ENCODE data around the gene TGFA. TPM values are rescaled to one million over a fixed set of nuclear protein-coding genes. Genes with fewer than 3 reads are reported as not detected.

Gene TGFA
- total RNA-seq, 2 donors from 2014 or later = 0.86 to 1.6 TPM

GRCh38 chr2:70561893-70562292, 8.3 kb upstream of the TGFA start:
- Mint-ChIP-seq H3K9me3 (no peaks in the 10 kb centered on the region), H3K27me3 (peaks cover 11 to 13% of the 10 kb centered on the region in 2 donors), H3K27ac (no peak overlapping the region), H3K4me3 (no peak overlapping the region), H3K4me1 (ENCODE audit: low read depth in 2 of 2) (no peaks in the 10 kb centered on the region), H3K36me3 (no peaks in the 10 kb centered on the region)
- ATAC-seq (no peak), DNase-seq (ENCODE audit: low spot score) (no peak)

- Mint-ChIP-seq H3K4me1 (ENCODE audit: low read depth in 2 of 2) (no peaks in the 10 kb centered on the region), H3K4me3 (no peak overlapping the region), H3K27me3 (peaks cover 11 to 13% of the 10 kb centered on the region in 2 donors), H3K9me3 (no peaks in the 10 kb centered on the region), H3K36me3 (no peaks in the 10 kb centered on the region), H3K27ac (no peak overlapping the region)
- DNase-seq (ENCODE audit: low spot score) (no peak), ATAC-seq (no peak)
Measured at GRCh38 chr2:70560442-70560841, 6.8 kb upstream of the TGFA start.

GRCh38 chr2:70560040-70560439, 6.4 kb upstream of the TGFA start:
- DNase-seq (ENCODE audit: low spot score) = no peak
- no peak overlapping the region for H3K4me3 Mint-ChIP-seq
- no peaks in the 10 kb centered on the region for H3K9me3 Mint-ChIP-seq
- peaks cover under 1% of the 10 kb centered on the region in 2 donors for H3K4me1 Mint-ChIP-seq (ENCODE audit: low read depth in 2 of 2)
- no peak overlapping the region for H3K27ac Mint-ChIP-seq
- H3K36me3 Mint-ChIP-seq = no peaks in the 10 kb centered on the region
- H3K27me3 Mint-ChIP-seq = peaks cover 11 to 13% of the 10 kb centered on the region in 2 donors
- no peak for ATAC-seq

- H3K36me3 Mint-ChIP-seq = no peaks in the 10 kb centered on the region
- DNase-seq (ENCODE audit: low spot score) (no peak), ATAC-seq (no peak)
- no peaks in the 10 kb centered on the region for H3K9me3 Mint-ChIP-seq
- no peak overlapping the region for H3K4me3 Mint-ChIP-seq
- peaks cover 8% of the 10 kb centered on the region in 2 donors for H3K4me1 Mint-ChIP-seq (ENCODE audit: low read depth in 2 of 2)
- peaks cover 11 to 13% of the 10 kb centered on the region in 2 donors for H3K27me3 Mint-ChIP-seq
- no peak overlapping the region for H3K27ac Mint-ChIP-seq
Measured at GRCh38 chr2:70558195-70558808, 4.7 kb upstream of the TGFA start.

- ATAC-seq (no peak), DNase-seq (ENCODE audit: low spot score) (no peak)
- H3K27ac Mint-ChIP-seq = no peak overlapping the region
- no peaks in the 10 kb centered on the region for H3K36me3 Mint-ChIP-seq
- no peak overlapping the region for H3K4me3 Mint-ChIP-seq
- H3K9me3 Mint-ChIP-seq = no peaks in the 10 kb centered on the region
- peaks cover 17 to 18% of the 10 kb centered on the region in 2 donors for H3K4me1 Mint-ChIP-seq (ENCODE audit: low read depth in 2 of 2)
- peaks cover 11 to 18% of the 10 kb centered on the region in 2 donors for H3K27me3 Mint-ChIP-seq
Measured at GRCh38 chr2:70557171-70557838, 3.7 kb upstream of the TGFA start.

GRCh38 chr2:70556608-70557007, 3.0 kb upstream of the TGFA start:
- ATAC-seq = no peak
- H3K9me3 Mint-ChIP-seq = no peaks in the 10 kb centered on the region
- H3K36me3 Mint-ChIP-seq = no peaks in the 10 kb centered on the region
- no peak overlapping the region for H3K4me3 Mint-ChIP-seq
- peaks cover 11 to 24% of the 10 kb centered on the region in 2 donors for H3K27me3 Mint-ChIP-seq
- peaks cover 23 to 24% of the 10 kb centered on the region in 2 donors for H3K4me1 Mint-ChIP-seq (ENCODE audit: low read depth in 2 of 2)
- DNase-seq (ENCODE audit: low spot score) = no peak
- H3K27ac Mint-ChIP-seq = no peak overlapping the region

GRCh38 chr2:70554338-70554892, 789 bp upstream of the TGFA start:
- H3K4me1 Mint-ChIP-seq (ENCODE audit: low read depth in 2 of 2) = peaks cover 23 to 24% of the 10 kb centered on the region in 2 donors
- ATAC-seq = no peak
- H3K27me3 Mint-ChIP-seq = peaks cover 5 to 18% of the 10 kb centered on the region in 2 donors
- no peak for DNase-seq (ENCODE audit: low spot score)
- H3K4me3 Mint-ChIP-seq = peak overlapping the region; percentile 70
- H3K9me3 Mint-ChIP-seq = no peaks in the 10 kb centered on the region
- H3K36me3 Mint-ChIP-seq = no peaks in the 10 kb centered on the region
- peak overlapping the region in 1 of 2 donors; percentile 82 for H3K27ac Mint-ChIP-seq

- Mint-ChIP-seq H3K9me3 (no peaks in the 10 kb centered on the region), H3K4me1 (ENCODE audit: low read depth in 2 of 2) (peaks cover 23 to 24% of the 10 kb centered on the region in 2 donors), H3K27ac (peak overlapping the region; percentile 39 to 40), H3K36me3 (no peaks in the 10 kb centered on the region), H3K27me3 (peaks cover 5 to 12% of the 10 kb centered on the region in 2 donors), H3K4me3 (peak overlapping the region; percentile 82)
- ATAC-seq (no peak), DNase-seq (ENCODE audit: low spot score) (no peak)
Measured at GRCh38 chr2:70553334-70553583, 367 bp downstream of the TGFA start.

- Mint-ChIP-seq H3K36me3 (no peaks in the 10 kb centered on the region), H3K27me3 (peaks cover 5 to 10% of the 10 kb centered on the region in 2 donors), H3K4me1 (ENCODE audit: low read depth in 2 of 2) (peaks cover 23 to 24% of the 10 kb centered on the region in 2 donors), H3K27ac (peak overlapping the region; percentile 39 to 40), H3K4me3 (peak overlapping the region; percentile 82), H3K9me3 (no peaks in the 10 kb centered on the region)
- no peak for ATAC-seq
- DNase-seq (ENCODE audit: low spot score) = no peak
Measured at GRCh38 chr2:70552501-70553333, 909 bp downstream of the TGFA start.

- no peak overlapping the region for H3K4me3 Mint-ChIP-seq
Measured at GRCh38 chr2:70551167-70551566, 2.5 kb downstream of the TGFA start.

GRCh38 chr2:70549962-70550361, 3.7 kb downstream of the TGFA start:
- Mint-ChIP-seq H3K36me3 (no peaks in the 10 kb centered on the region), H3K9me3 (no peaks in the 10 kb centered on the region), H3K4me1 (ENCODE audit: low read depth in 2 of 2) (peaks cover 21 to 23% of the 10 kb centered on the region in 2 donors), H3K27ac (no peak overlapping the region), H3K4me3 (no peak overlapping the region), H3K27me3 (peaks cover 0 to 17% of the 10 kb centered on the region in 2 donors)
- ATAC-seq (no peak), DNase-seq (ENCODE audit: low spot score) (no peak)

More at GRCh38 chr2:70551167-70551566, 2.5 kb downstream of the TGFA start:
- Mint-ChIP-seq H3K9me3 (no peaks in the 10 kb centered on the region), H3K4me1 (ENCODE audit: low read depth in 2 of 2) (peaks cover 23 to 24% of the 10 kb centered on the region in 2 donors), H3K27ac (no peak overlapping the region), H3K36me3 (no peaks in the 10 kb centered on the region), H3K27me3 (peaks cover 0 to 10% of the 10 kb centered on the region in 2 donors)
- no peak for DNase-seq (ENCODE audit: low spot score)
- no peak for ATAC-seq

- Mint-ChIP-seq H3K27ac (no peak overlapping the region), H3K9me3 (no peaks in the 10 kb centered on the region), H3K4me1 (ENCODE audit: low read depth in 2 of 2) (peaks cover 15 to 19% of the 10 kb centered on the region in 2 donors), H3K4me3 (no peak overlapping the region), H3K36me3 (no peaks in the 10 kb centered on the region), H3K27me3 (peaks cover 0 to 23% of the 10 kb centered on the region in 2 donors)
- ATAC-seq (no peak), DNase-seq (ENCODE audit: low spot score) (no peak)
Measured at GRCh38 chr2:70549064-70549710, 4.4 kb downstream of the TGFA start.

GRCh38 chr2:70548233-70548632, 5.4 kb downstream of the TGFA start:
- peaks cover 14 to 15% of the 10 kb centered on the region in 2 donors for H3K4me1 Mint-ChIP-seq (ENCODE audit: low read depth in 2 of 2)
- H3K9me3 Mint-ChIP-seq = no peaks in the 10 kb centered on the region
- ATAC-seq = peak in 1 of 2 donors; percentile 45
- H3K27ac Mint-ChIP-seq = no peak overlapping the region
- no peaks in the 10 kb centered on the region for H3K36me3 Mint-ChIP-seq
- no peak for DNase-seq (ENCODE audit: low spot score)
- H3K27me3 Mint-ChIP-seq = peaks cover 0 to 23% of the 10 kb centered on the region in 2 donors
- no peak overlapping the region for H3K4me3 Mint-ChIP-seq

Data from natural killer cell treated with Interleukin-12 subunit alpha and Interleukin-12 subunit beta and Interleukin-15 and Interleukin-18, amount 100 ng/mL, for 72 hours (primary cell).